Mesenteric fat pad (tissue), 1 donor: Measurements from ENCODE around the gene VWA7. TPM values are rescaled to one million over a fixed set of nuclear protein-coding genes. Genes with fewer than 3 reads are reported as not detected.
"Not testable (repeated sequence)": the region's sequence is repeated elsewhere in the genome, so short reads cannot be mapped to it uniquely, and the experiment has no call there.

Source experiments
- DNase-seq: peaks from one replicate; pipeline ENCODE4 v3.0.0-alpha.2; 2020; ENCODE audit warnings: low spot score
- total RNA-seq: library from RNA; stranded (reverse); fragmentation: NEBNext Ultra II Directional; extraction: Animal tissue kit (Norgen Biotek cat#: 25700); gene quantifications from one replicate; pipeline ENCODE4 v1.2.1, GENCODE V29; 2021
- donor health status: DM: yes; HTN: yes; CAD: no.

Gene VWA7
- total RNA-seq, 1 donor from 2014 or later, result 0.77 TPM

DNA sequence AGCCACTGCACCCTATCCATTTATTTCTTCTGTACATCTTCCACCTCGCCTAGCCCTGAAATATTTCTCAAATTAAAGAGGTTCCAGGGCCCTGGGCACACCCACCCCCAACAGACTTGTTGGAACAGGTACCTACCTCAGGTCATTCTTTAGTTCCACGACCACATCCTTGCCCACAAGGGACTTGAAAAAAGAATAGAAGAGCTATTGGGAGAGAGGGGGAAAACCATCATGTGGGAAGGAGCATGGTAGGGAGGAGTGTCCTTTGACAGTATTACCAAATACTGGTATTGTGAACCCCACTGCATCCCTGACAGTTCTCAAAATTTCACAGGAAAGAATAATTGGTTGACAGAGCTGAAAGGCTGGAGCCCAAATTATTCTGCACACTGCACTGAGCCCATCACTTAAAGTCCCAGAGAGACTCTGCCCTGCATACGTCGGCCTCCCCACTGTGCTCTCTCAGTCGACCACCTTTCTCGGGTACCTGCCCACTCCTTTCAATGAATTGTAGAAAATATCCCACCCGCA is 28.9 kb upstream of the VWA7 start:
- no peak for DNase-seq

DNA sequence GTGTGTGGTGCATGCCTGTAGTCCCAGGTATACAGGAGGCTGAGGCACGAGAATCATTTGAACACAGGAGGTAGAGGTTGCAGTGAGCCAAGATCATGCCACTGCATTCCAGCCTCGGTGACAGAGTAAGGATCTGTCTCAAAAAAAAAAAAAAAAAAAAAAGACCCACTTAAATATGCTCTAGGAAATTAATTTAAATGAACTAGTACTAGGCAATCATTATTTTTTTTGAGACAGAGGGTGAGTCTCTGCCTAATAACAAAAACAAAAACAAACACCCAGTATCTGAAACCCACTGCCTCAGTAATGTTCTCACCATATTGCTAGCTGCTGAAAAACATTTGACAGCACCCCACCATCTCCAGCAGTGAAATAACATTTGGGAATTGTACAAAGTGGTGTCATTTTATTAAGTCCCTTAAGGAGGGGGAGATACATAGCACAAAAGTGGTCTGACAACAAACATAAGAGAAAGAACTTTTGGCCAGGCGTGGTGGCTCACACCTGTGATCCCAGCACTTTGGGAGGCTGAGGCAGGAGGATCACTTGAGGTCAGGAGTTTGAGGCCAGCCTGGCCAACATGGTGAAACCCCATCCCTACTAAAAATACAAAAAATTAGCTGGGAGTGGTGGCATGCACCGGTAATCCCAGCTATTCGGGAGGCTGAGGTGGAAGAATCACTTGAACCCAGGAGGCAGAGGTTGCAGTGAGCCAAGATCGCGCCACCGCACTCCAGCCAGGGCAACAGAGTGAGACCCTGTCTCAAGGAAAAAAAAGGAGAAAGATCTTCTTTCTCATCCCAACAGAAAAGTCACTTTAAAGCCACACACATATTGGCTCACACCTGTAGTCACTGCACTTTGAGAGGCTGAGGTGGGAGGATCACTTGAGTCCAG is 24.2 kb upstream of the VWA7 start:
- DNase-seq, result not testable (repeated sequence)

DNA sequence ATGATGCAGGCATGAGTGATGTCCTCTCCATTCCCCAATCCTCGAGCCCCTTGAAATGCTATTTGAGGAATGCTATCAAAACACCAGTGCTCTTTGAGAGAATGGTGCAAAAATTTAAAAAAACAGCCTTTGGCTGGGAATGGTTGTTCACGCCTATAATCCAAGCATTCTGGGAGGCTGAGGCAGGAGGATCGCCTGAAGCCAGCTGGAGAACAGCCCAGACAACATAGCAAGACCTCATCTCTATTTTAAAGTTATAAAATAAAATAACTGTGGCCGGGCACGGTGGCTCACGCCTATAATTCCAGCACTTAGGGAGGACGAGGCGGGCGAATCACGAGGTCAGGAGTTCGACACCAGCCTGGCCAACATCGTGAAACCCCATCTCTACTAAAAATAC is 22.7 kb upstream of the VWA7 start:
- no peak for DNase-seq

DNA sequence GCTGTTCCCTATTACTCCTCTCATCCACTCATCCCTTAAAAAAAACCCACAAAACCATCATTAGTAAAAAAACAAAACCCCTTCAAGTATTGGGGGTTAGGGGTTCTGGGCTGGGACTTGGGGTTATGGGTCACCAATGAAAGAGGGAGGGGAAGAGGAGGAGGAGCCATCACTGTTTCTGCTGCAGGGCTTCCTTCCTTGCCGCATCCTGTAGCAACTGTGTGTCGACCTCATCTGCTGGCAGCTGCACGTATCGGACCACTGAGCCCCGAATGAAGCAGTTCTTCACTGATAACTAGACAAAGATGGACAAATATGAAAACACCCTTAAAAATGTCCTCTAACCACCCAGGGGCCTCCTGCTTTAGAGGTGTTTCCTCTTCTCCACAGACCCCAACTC is 20.5 kb upstream of the VWA7 start:
- DNase-seq, result no peak

DNA sequence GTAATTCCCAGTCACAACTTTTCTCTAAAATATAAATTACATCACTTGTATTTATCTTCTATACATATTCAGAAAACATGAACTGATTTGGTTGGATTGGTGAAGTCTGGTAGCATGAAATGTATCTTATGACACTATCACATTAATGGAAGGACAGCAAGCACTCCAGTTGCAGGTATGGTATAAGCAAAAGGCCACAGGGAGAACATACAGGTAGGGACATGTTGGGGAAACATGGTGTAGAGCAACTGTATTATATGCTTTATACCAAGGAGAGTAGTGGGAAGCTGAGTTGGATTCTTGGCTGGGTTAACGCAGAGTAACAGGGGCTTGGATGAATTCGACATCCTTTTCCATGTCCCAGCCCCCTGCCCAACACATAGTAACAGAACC is 19.9 kb upstream of the VWA7 start:
- DNase-seq, result no peak

DNA sequence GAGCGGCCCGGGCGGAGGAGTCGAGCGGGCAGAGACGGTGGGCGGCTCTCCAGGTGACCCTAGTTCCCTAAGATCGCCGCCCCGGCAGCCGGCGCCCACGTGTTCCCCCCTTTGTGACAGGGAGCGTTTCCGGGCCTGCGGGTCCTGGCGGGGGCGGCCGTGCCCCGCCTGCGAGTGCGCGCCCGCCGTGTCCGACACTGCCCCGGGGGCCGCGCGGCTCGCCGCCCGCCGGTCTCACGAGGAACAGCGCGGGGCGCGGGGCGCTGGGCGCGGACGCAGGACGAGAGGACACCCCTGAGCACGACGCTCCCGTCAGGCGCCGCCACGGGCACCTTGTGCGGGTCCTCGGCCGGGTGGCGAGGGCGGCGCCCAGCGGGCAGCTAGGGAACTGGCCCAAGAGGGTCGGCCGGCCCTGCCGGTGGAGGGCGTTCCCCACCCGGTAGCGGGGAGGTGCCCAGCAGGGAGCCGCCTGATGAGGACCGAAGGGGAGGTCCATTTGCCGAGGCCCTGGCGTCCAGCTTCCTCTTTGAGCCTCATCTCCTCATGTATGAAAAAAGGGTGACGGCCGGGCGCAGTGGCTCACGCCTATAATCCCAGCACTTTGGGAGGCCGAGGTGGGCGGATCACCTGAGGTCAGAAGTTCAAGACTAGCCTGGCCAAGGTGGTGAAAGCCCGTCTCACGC is 18.6 kb upstream of the VWA7 start, which contains the start of gene VARS1:
Gene VARS1 (minus strand): TSS at position 137 of the 683 bp plus-strand sequence. CDS start 535 bp downstream, outside the sequence.
- DNase-seq, result peak; percentile 98

DNA sequence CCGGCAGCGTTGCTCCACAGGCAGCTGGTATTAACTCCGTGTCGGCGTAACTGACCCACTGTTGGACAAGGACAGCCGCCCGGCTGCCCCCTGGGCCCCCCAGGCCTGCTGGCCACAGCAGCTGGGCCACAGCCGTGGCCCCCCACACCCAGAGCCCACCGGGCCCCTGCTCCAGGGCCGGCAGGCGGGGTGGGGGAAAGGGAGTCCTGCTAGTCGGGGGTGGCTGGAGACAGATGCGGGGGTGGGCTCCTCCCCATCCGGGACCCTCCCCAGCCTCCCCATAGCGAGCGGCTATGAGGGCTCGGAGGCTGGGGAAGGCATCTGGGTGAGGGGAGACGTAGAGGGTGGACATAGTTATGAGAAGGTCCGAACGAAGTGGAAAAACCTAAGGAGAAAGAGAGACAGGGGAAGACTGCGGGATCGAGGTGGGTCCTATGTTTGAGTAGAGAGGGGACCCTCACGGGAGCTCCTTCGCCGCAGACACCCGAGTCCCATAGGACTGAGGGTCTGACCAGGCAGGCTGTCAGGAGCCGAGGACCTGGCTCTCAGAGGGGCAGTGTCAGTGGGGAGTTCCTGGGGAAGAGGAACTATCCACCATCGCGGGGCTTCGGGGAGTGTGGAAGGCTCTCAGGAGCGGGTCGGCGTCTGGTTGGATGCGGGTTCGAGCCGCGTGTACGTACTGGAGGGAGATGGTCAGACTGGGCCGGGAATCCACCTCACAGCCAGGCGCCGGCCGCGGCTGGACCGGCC is 17.9 kb upstream of the VWA7 start:
- no peak for DNase-seq

DNA sequence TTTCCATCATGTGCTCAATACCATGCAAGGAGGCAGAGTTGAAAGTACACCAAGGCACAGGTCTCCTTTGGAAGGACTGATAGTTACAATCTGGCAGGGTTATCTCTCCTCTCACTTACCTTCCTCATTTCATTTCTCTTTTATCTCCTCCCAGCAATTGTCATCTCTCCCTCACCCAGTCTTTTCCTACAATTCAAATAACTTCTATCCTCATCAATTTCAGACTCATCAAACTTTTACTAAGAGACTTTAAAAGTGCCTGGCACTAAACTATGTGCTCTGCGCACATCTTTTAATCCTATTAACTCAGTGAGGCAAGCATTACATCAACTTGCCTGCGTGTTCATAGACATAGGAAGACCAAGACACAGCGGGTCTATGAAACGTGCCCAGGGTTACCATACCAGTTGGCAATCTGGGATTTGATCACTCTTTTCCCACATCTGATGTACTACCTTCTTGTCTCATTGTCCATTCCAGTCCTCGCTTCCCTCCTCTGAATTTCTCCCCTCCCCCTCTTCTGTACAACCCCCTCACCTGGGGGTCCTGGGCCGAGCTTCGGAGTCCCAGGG is 17.3 kb upstream of the VWA7 start:
- no peak for DNase-seq

DNA sequence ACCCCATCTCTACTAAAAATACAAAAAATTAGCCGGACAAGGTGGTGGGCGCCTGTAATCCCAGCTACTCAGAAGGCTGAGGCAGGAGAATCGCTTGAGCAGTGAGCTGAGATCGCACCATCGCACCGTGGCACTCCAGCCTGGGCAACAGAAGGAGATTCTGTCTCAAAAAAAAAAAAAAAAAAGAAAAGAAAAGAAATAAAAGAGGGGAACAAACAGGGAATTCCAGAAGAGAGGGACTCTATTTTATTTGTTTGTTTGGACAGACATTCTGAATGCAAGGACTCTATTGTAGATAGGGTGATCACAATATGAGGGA is 16.8 kb upstream of the VWA7 start:
- DNase-seq, result not testable (repeated sequence)

DNA sequence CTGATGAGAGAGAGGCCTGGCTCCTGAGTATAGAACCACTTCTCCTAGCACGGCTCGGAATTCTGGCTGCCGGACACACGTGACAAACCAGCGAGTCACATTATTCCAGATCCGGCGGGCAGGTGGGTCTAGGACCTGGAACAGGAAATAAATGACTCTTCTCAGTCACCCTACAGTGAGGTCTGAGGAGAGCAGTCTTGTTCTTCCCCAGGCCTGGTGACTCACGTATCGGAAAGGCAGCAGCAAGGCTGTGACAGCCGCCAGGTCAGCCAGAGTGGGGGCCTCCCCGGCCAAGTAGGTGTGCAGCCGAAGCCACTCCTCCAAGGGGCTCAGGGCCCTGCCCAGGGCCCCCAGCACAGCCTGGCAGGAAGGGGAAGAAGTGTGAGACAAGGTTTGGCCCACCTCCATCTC is 15.6 kb upstream of the VWA7 start:
- no peak for DNase-seq

DNA sequence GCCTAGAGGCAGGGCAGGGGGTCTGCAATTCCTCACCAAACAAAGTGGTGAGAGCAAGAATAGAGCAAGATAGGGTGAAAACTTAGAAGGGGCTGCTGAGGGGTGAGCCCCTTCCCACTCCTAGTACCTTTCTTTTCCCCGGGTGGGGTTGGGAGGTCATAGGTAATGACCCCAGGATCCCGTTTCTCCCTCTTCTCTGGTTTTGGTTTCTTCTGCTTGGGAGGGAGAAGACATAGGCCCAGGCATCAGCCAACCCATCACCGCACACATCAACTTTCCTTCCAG is 14.9 kb upstream of the VWA7 start:
- DNase-seq, result no peak

DNA sequence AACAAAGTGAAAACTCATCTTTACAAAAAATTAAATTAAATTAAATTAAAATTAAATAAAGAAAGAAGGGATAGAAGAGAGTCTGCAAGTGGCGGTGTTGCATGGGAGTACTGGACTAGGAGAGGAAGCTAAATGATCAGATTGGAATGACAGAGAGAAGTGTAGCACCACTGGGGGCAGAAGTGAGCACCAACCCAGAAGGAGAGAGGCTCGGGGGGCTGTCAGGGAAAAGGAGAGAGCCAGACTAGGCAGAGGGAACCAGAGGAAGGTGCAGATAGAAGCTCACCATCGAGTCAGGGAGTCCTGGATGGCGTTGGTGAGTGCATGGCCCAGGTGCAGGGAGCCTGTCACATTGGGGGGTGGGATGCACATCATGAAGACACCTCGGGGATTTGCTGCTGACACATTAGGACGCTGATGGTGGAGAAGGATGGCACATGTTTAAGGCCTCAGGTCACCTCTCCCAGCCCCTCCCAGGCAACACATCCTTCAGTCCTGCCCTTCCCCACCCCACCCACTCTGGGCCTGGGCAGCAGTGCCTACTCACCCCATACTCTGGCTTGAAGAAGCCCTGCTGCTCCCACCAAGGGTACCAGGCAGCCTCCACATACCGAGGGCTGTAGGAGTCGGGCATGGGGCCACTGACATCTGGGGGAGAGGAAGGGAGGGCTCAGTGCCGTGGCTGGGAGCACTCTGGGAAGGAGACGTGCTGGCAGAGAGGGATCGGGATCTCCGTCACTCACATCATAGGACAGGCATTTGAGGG is 14.4 kb upstream of the VWA7 start:
- DNase-seq, result no peak

DNA sequence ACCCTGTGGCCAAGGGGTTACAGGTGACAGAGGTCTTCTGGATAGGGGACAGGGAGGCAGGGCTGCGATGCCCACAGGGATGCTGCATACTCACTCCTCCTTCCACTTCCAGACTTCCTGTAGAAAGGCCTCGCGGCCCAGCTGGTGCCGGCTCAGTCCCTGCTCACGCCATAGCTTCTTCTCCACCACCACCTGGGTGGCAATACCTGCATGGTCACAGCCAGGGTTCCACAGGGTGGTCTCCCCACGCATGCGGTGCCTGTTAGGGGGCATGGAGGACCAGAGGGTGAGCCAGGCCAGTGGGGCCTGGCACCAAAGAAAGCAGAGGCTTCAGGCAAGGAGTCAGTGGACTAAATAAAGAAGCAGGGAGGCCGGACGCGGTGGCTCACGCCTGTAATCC is 8.3 kb upstream of the VWA7 start:
- DNase-seq, result no peak

DNA sequence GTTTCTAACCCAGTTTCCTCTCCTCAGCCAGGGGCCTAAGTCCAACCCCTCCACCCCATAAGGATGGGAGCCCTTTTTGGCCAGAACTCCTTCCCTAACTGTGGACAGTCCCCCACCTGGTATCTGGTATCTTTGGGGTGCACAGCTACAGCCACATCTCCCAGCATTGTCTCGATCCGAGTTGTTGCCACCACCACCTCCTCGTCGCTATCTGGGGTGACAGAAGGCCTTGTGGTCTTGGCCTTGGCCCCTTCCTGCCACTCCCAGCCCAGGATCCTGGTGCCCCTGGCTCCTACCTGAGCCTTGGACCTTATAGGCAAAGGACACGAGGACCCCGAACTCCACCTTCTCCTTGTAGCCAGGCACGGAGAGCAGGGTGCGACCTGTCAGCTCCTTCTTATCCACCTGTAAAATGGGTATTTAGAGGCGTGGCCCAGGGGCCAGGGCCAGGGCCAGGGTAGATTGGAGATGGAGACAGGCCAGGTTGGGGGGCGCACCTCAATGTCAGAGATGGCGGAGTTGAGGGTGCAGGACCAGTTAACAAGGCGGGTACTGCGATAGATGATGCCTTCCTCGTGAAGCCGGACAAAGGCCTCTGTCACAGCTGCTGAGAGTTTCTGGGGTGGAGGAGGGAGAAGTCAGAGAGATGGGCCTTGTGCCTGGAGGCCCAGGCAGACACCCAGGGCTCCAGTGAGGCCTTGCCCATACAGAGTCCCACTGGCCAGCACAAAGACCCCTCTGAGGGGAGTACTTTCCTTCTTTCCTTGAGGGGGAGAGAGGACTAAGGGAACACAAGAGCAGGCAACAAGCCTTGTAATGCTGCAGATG is 7.2 kb upstream of the VWA7 start:
- DNase-seq, result no peak

DNA sequence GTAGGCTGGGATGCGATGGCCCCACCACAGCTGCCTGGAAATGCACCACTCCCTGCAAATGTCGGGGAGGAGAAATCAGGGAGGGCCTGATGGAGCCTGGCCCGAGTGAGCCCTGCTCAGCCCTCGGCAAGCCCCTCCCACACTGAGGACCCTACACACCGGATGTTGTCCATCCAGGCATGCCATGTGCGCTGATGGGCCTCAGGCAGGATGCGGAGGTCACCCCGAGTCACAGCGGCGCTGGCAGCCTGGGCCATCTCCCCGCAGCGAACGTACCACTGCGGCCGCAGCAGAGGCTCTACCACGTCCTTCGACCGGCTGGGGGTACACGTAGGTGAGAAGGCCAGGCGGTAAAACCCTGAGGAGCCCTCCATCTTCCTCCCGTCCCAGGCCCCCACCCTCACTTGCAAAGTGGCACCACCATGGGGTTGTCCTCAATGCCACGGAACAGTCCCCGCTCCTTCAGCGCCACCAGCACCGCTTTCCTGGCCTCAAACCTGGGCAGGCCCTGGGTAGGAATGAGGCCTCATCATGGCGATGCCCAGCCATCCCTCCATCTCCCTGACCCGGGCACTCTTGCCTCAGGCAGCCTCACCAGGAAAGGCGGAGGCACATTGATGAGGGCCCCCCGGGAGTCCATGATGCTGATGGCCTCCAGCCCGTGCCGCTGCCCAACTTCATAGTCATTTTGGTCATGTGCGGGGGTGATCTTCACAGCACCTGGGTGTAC is 5.2 kb upstream of the VWA7 start:
- no peak for DNase-seq

DNA sequence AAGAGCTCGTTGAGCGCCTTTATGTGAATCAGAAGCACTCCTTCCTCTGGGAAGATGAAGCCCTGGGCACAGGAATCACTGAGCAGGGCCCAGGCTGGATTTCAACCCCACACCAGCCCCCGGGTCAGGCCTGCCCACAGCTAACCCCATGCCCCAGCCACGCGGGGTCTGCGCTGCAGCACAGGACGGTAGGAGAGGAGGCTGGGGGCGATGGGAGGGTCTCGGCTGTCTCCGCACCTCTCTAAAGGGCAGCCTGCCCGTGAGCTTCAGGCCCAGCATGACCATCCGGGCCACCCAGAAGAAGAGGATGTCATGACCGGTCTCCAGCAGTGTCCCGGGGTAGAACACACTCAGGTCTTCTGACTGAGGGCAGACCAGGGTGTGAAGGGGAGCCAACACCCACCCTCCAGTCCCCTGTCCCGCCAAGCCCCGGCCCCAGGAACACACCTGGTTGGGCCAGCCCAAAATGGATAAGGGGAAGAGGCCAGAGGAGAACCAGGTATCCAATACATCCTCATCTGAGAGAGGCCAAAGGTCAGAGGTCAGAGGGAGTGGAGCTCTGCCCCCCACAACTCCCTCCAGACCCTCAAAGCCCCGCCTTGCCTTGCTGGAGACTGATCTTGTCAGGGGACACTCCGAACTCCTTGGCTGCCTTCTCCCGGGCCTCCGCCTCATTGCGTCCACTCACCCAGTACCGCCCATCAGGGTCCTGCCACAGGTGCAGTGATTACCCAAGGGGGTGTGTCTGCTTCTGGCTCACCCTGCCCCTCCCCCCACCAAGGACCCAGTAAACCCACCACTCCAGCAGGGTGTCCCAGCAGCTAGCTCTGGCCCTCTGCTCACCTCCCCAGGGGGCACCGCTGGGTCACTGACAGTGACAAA is 4.4 kb upstream of the VWA7 start:
- no peak for DNase-seq

DNA sequence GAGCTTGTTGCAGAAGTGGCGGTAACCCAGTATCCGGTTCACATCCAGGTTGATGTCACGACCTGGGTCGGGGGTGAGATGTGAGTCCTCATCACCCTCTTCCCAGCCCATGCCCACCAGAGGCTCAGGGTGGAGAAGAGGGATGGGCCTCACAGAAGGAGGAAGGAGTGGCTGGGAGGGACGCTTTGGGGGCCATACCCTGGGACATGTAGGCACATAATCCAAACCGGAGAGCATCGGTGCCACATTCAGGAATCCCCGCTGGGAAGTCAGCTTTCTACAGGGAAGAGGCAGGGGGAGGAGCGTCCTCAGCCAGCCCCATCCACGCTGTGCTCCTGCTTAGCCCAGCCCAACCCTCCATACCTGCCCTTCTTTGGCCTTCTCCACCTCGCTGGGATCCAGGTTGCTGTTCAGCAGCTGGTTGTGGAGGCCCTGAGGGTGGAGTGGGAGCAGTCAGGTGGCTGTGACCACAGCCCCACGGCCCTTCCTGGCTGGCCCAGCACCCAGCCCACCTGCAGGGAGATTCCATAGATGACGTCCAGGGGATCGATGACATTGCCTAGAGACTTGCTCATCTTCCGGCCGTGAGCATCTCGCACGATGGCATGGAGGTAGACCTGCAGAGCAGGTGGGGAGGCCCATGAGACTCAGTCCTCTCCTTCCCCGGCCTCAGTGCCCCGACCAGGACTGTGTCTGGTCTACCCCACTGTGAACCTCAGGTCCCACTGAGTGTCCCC is 3.5 kb upstream of the VWA7 start:
- DNase-seq, result no peak

DNA sequence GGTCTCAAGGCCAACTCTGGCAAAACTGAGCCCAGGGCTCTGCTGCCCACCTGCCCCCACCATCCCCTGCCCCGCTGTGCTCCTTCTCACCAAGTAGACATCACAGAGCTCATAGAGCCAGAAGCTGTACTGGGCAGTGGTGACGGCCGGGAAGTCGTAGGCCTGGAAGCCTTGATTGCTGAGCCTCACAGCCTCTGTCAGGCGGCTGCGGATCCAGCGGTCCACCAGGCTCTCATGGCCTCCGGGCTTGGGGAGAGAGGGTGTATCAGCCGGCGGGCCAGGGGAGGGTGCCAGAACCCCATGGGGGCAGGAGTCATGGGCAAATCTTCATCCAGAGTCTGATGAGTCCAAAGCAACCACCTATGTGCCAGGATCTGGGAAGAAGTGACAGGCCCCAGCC is 2.8 kb upstream of the VWA7 start:
- no peak for DNase-seq
